ENCODE data around the gene RNASE4. TPM values are rescaled to one million over a fixed set of nuclear protein-coding genes. Genes with fewer than 3 reads are reported as not detected.

RNASE4 gene
- total RNA-seq, 4 donors from 2014 or later = 61.9 to 107 (median 82.9) TPM

GRCh38 chr14:20684662-20685456 lies 499 bp downstream of the RNASE4 start:
- peak overlapping the region; percentile 99 to 100 (median 100) for H3K27ac ChIP-seq (replicated peaks in 1 of 4)
- no peaks in the 10 kb centered on the region for H3K27me3 ChIP-seq
- H3K36me3 ChIP-seq = peaks cover 0 to 7% (median 0%) of the 10 kb centered on the region in 4 donors
- H3K4me3 ChIP-seq = peak overlapping the region; percentile 69 to 94 (median 82)
- peaks cover 15 to 65% (median 57%) of the 10 kb centered on the region in 4 donors for H3K4me1 ChIP-seq
- no peaks in the 10 kb centered on the region for H3K9me3 ChIP-seq
- no peak for DNase-seq (ENCODE audit: extremely low spot score)
- TF ChIP-seq POLR2A (IDR thresholded peaks at IDR 0.05; ENCODE audit: low read depth) (no peak), EP300 (IDR thresholded peaks at IDR 0.05) (no peak), POLR2AphosphoS5 (IDR thresholded peaks at IDR 0.05) (peak; percentile 18 to 19)
- TF ChIP-seq, protein P1, sequence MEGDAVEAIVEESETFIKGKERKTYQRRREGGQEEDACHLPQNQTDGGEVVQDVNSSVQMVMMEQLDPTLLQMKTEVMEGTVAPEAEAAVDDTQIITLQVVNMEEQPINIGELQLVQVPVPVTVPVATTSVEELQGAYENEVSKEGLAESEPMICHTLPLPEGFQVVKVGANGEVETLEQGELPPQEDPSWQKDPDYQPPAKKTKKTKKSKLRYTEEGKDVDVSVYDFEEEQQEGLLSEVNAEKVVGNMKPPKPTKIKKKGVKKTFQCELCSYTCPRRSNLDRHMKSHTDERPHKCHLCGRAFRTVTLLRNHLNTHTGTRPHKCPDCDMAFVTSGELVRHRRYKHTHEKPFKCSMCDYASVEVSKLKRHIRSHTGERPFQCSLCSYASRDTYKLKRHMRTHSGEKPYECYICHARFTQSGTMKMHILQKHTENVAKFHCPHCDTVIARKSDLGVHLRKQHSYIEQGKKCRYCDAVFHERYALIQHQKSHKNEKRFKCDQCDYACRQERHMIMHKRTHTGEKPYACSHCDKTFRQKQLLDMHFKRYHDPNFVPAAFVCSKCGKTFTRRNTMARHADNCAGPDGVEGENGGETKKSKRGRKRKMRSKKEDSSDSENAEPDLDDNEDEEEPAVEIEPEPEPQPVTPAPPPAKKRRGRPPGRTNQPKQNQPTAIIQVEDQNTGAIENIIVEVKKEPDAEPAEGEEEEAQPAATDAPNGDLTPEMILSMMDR (IDR thresholded peaks at IDR 0.05) = no peak
- intact Hi-C loops (cut with DNase I) = loop anchor here (2.0 to 10.0 kb wide), 4 partner anchors 72 to 700 kb away; partner anchors contain the start of genes CCNB1IP1, SUPT16H and TEP1
- 12% methylated on average over 22 of the region's 22 CpGs for WGBS

DNA sequence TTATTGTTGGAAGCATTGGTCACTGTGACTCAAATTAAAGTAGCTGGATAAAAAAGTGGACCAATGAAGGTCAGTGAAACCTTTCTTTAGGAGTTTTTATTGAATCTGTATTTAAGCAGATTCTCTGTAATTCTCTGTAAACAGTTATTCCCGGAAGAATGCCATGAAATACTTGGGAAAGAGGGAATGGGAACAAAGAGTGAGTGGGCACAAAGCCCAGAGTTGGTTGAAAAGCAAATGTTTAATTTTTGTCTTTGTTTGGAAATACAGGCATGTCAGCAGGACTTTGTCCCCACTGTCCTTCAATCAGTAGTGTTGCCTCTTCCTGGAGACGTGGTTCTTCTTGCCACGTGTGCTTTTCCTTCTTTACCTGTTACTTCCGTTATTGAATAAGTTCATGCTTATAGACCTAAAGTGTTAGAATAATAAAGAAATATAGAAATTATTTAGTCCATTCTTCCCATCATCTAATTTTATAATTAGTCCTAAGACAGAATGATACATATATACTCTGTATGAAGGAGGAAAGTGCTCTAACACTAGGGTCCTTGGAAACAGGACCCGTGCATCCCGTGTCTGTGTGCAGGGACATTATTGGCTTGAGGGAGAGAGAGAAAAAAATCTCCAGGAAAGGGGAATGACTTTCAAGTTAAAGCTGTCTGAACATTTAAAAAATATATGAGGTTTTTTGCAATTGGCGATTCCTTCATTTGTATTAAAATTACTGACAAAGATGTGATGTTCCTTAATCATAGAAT lies 2.2 kb downstream of the RNASE4 start:
- peaks cover 0 to 7% (median 0%) of the 10 kb centered on the region in 4 donors for H3K36me3 ChIP-seq
- no peaks in the 10 kb centered on the region for H3K9me3 ChIP-seq
- peak overlapping the region; percentile 69 to 94 (median 82) for H3K4me3 ChIP-seq
- H3K27ac ChIP-seq (replicated peaks in 1 of 4) = peak overlapping the region in 3 of 4 donors; percentile 21 to 100 (median 99)
- no peaks in the 10 kb centered on the region for H3K27me3 ChIP-seq
- WGBS = 82% methylated on average over 7 of the region's 7 CpGs
- no peak for DNase-seq (ENCODE audit: extremely low spot score)
- TF ChIP-seq, protein P1 (IDR thresholded peaks at IDR 0.05) = no peak
- TF ChIP-seq POLR2AphosphoS5 (IDR thresholded peaks at IDR 0.05) (no peak), POLR2A (IDR thresholded peaks at IDR 0.05; ENCODE audit: low read depth) (no peak), EP300 (IDR thresholded peaks at IDR 0.05) (no peak)
- intact Hi-C loops (cut with DNase I) = loop anchor here (10.0 kb wide), 1 partner anchor 698 kb away; the partner anchor contains the start of gene SUPT16H
- peaks cover 16 to 58% (median 51%) of the 10 kb centered on the region in 4 donors for H3K4me1 ChIP-seq

- H3K4me1 ChIP-seq = peaks cover 16 to 52% (median 49%) of the 10 kb centered on the region in 4 donors
- peaks cover 0 to 7% (median 0%) of the 10 kb centered on the region in 4 donors for H3K36me3 ChIP-seq
- no peak overlapping the region for H3K4me3 ChIP-seq
- H3K27me3 ChIP-seq = no peaks in the 10 kb centered on the region
- no peak overlapping the region for H3K27ac ChIP-seq (replicated peaks in 1 of 4)
- intact Hi-C loops (cut with DNase I) = loop anchor here (10.0 kb wide), 1 partner anchor 697 kb away; the partner anchor contains the start of gene SUPT16H
- no peak for DNase-seq (ENCODE audit: extremely low spot score)
- 82% methylated on average over 5 of the region's 5 CpGs for WGBS
- TF ChIP-seq, protein P1 (IDR thresholded peaks at IDR 0.05) = no peak
- TF ChIP-seq EP300 (IDR thresholded peaks at IDR 0.05) (no peak), POLR2AphosphoS5 (IDR thresholded peaks at IDR 0.05) (no peak), POLR2A (IDR thresholded peaks at IDR 0.05; ENCODE audit: low read depth) (no peak)
- no peaks in the 10 kb centered on the region for H3K9me3 ChIP-seq
Measured at GRCh38 chr14:20687362-20688166, 3.2 kb downstream of the RNASE4 start.

- Histone ChIP-seq H3K9me3 (no peaks in the 10 kb centered on the region), H3K27ac (replicated peaks in 1 of 4) (no peak within 1 kb of the TSS), H3K4me1 (peaks cover 16 to 52% (median 49%) of the 10 kb centered on the region in 4 donors), H3K36me3 (peaks cover 0 to 9% (median under 1%) of the 10 kb centered on the region in 4 donors), H3K4me3 (no peak within 1 kb of the TSS), H3K27me3 (no peaks in the 10 kb centered on the region)
- intact Hi-C loops (cut with DNase I) = loop anchor here (10.0 kb wide), 1 partner anchor 696 kb away; the partner anchor contains the start of gene SUPT16H
- 78% methylated on average over 7 of the region's 7 CpGs for WGBS
- no peak for DNase-seq (ENCODE audit: extremely low spot score)
- TF ChIP-seq POLR2AphosphoS5 (IDR thresholded peaks at IDR 0.05) = no peak
- TF ChIP-seq, protein P1 (IDR thresholded peaks at IDR 0.05) = no peak
- TF ChIP-seq POLR2A (IDR thresholded peaks at IDR 0.05; ENCODE audit: low read depth) = no peak
Measured at GRCh38 chr14:20688167-20688839, 3.9 kb downstream of the RNASE4 start, which contains the start of gene ANG. Gene ANG, plus strand, starts transcription at chr14:20688764. Its CDS starts 4,801 bp downstream, at chr14:20693565.

Data from esophagus muscularis mucosa (tissue), 4 donors.